HEK293 (cell line): ENCODE measurements around the gene NFIB.

Source experiments
- ZBTB20 ChIP-seq: fragments of 450-650 bp; formaldehyde crosslinking; IDR thresholded peaks from 2 replicates; pipeline ENCODE4 v1.5.1; 2016; ENCODE audit warnings: missing biosample characterization, missing genetic modification characterization
- TF ChIP-seq, protein P1 (sequence below): fragments of 450-650 bp; formaldehyde crosslinking; IDR thresholded peaks from 2 replicates; pipeline ENCODE4 v1.5.1; 2016; ENCODE audit warnings: missing biosample characterization, missing genetic modification characterization

GRCh38 chr9:14112226-14112625 is 201.7 kb downstream of the NFIB start:
- TF ChIP-seq, protein P1, sequence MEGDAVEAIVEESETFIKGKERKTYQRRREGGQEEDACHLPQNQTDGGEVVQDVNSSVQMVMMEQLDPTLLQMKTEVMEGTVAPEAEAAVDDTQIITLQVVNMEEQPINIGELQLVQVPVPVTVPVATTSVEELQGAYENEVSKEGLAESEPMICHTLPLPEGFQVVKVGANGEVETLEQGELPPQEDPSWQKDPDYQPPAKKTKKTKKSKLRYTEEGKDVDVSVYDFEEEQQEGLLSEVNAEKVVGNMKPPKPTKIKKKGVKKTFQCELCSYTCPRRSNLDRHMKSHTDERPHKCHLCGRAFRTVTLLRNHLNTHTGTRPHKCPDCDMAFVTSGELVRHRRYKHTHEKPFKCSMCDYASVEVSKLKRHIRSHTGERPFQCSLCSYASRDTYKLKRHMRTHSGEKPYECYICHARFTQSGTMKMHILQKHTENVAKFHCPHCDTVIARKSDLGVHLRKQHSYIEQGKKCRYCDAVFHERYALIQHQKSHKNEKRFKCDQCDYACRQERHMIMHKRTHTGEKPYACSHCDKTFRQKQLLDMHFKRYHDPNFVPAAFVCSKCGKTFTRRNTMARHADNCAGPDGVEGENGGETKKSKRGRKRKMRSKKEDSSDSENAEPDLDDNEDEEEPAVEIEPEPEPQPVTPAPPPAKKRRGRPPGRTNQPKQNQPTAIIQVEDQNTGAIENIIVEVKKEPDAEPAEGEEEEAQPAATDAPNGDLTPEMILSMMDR (tag by site-specific recombination), result no peak
- no peak for TF ChIP-seq ZBTB20 (tag by site-specific recombination)
